ENCODE data around the gene SLC13A5.

Gene SLC13A5

DNA sequence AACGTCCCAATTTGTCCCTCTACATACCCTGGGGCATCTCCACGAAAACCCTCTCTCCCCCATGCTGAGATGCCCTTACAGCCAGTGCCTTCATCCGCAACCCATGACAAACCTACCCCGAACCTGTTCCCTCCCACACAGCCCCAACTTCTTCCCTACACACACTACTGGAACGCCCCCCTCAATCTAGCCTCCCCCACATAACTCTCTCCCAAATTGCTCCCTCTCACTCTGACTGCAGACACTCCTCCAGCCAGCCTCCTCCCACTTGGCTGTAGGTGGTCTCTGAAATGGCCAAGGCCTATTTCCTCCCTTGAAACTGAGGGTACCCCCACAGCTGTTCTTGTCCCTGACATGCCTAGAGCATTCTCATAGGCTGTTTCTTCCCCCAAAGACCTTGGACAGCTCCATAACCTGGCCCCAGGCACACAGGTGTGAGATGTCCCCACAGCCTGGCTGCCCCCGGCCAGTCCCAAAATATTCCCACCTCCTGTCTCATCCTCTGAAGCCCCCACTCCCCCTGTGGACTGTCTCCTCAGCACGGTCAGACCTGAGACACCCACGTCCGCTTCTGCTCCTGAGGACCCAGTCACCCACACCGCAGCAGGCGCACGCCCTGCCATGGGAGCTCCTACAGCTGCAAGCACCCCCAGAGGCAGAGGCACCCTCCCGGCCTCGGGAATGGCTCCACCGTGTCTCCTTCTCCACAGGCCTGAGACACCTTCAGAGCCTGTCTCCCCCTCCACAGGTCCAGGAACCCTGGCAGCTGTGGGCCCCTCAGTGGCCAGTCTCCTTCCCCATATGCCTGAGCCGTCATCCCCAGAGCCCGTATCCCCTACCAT lies 76.3 kb downstream of the SLC13A5 start:
- no peak for DNase-seq

DNA sequence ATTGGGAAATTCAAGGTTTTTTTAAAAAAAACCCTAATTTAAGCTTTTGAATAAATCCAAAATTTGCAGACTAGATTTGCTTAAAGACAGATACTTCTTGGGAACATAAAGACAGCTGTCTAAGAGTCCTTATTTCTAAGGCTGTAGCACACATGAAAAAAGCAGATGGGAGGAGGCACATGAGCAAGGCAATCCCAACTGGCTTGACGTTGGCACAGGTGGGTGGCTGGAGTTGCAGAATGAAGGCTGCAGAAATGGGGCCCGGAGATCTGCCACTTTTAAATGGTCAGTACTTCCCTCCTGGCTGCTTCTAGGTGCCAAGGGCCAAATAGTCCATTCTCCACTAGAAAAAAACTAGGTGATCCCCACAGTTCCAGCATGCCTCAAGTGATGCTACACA lies 77.1 kb downstream of the SLC13A5 start:
- no peak for DNase-seq
